GM19193 (cell line): ENCODE measurements around the gene DIP2B.

ENCODE experiments used
- POLR2A ChIP-seq: IDR thresholded peaks from 4 replicates; pipeline ENCODE4 v1.6.1; 2011; ENCODE audit not compliant: insufficient read depth, insufficient read length; ENCODE audit errors: extremely low read depth

Gene DIP2B

GRCh38 chr12:50581226-50582184 lies 76.7 kb downstream of the DIP2B start:
- TF ChIP-seq POLR2A, result no peak

- TF ChIP-seq POLR2A, result no peak
Measured at GRCh38 chr12:50584135-50584534, 79.3 kb downstream of the DIP2B start.

- TF ChIP-seq POLR2A, result no peak
Measured at GRCh38 chr12:50589650-50590435, 85.1 kb downstream of the DIP2B start.

- TF ChIP-seq POLR2A, result no peak
Measured at GRCh38 chr12:50590869-50591268, 86.1 kb downstream of the DIP2B start.

GRCh38 chr12:50595667-50596066 lies 90.9 kb downstream of the DIP2B start:
- TF ChIP-seq POLR2A, result no peak

- TF ChIP-seq POLR2A, result peak; percentile 41
Measured at GRCh38 chr12:50597200-50598195, 92.7 kb downstream of the DIP2B start.

- TF ChIP-seq POLR2A, result no peak
Measured at GRCh38 chr12:50598321-50598862, 93.6 kb downstream of the DIP2B start.

- no peak for TF ChIP-seq POLR2A
Measured at GRCh38 chr12:50599366-50600095, 94.7 kb downstream of the DIP2B start.

GRCh38 chr12:50600364-50600763 lies 95.6 kb downstream of the DIP2B start:
- no peak for TF ChIP-seq POLR2A

- no peak for TF ChIP-seq POLR2A
Measured at GRCh38 chr12:50603817-50604639, 99.2 kb downstream of the DIP2B start.

- no peak for TF ChIP-seq POLR2A
Measured at GRCh38 chr12:50604640-50604920, 99.8 kb downstream of the DIP2B start.

GRCh38 chr12:50606675-50607375 lies 102.0 kb downstream of the DIP2B start:
- no peak for TF ChIP-seq POLR2A
